WTC11 (cell line): ENCODE measurements around the gene FLRT1.

Source experiments
- CREB1 ChIP-seq: sonication (generic); formaldehyde crosslinking; IDR thresholded peaks from 2 replicates; pipeline ENCODE4 v1.8.0; 2023; ENCODE audit warnings: mild to moderate bottlenecking, missing genetic modification reagents
- CREM ChIP-seq: sonication (generic); formaldehyde crosslinking; IDR thresholded peaks from 2 replicates; pipeline ENCODE4 v1.8.1; 2022; ENCODE audit warnings: mild to moderate bottlenecking, missing genetic modification reagents, moderate library complexity
- NFE2L1 ChIP-seq: sonication (generic); formaldehyde crosslinking; IDR thresholded peaks from 2 replicates; pipeline ENCODE4 v1.8.1; 2023; ENCODE audit warnings: missing genetic modification reagents
- SP1 ChIP-seq: sonication (generic); formaldehyde crosslinking; conservative IDR thresholded peaks from 2 replicates; pipeline ENCODE4 v1.8.1; 2022; ENCODE audit warnings: missing genetic modification reagents
- ZBTB21 ChIP-seq: sonication (generic); formaldehyde crosslinking; IDR thresholded peaks from 2 replicates; pipeline ENCODE4 v1.8.1; 2023; ENCODE audit warnings: mild to moderate bottlenecking, missing genetic modification reagents, borderline replicate concordance
- ZNF263 ChIP-seq: sonication (generic); formaldehyde crosslinking; IDR thresholded peaks from 2 replicates; pipeline ENCODE4 v1.8.1; 2022; ENCODE audit warnings: low read depth, mild to moderate bottlenecking, moderate library complexity, missing genetic modification reagents
- TF ChIP-seq, protein P1 (sequence below): fragments of 200-600 bp; IDR thresholded peaks from 2 replicates; pipeline ENCODE4 v1.8.0; 2022; ENCODE audit warnings: antibody characterized with exemption
- TF ChIP-seq, protein P2 (sequence below): sonication (generic); formaldehyde crosslinking; IDR thresholded peaks from 2 replicates; pipeline ENCODE4 v1.8.0; 2022; ENCODE audit warnings: mild to moderate bottlenecking, missing genetic modification reagents
- TF ChIP-seq, protein P3 (sequence below): sonication (generic); formaldehyde crosslinking; IDR thresholded peaks from 2 replicates; pipeline ENCODE4 v1.8.1; 2023; ENCODE audit warnings: mild to moderate bottlenecking, moderate library complexity, missing genetic modification reagents
- TF ChIP-seq, protein P4 (sequence below): sonication (generic); formaldehyde crosslinking; IDR thresholded peaks from 2 replicates; pipeline ENCODE4 v1.8.0; 2023; ENCODE audit warnings: missing genetic modification reagents
- TF ChIP-seq, protein P5 (sequence below): sonication (generic); formaldehyde crosslinking; conservative IDR thresholded peaks from 2 replicates; pipeline ENCODE4 v1.8.1; 2022; ENCODE audit warnings: mild to moderate bottlenecking, missing genetic modification reagents
- TF ChIP-seq, protein P6 (sequence below): sonication (generic); formaldehyde crosslinking; IDR thresholded peaks from 2 replicates; pipeline ENCODE4 v1.8.1; 2023; ENCODE audit warnings: mild to moderate bottlenecking, missing genetic modification reagents, moderate library complexity
- TF ChIP-seq, protein P7 (sequence below): sonication (generic); formaldehyde crosslinking; IDR thresholded peaks from 2 replicates; pipeline ENCODE4 v1.8.1; 2022; ENCODE audit warnings: missing genetic modification reagents, borderline replicate concordance

DNA sequence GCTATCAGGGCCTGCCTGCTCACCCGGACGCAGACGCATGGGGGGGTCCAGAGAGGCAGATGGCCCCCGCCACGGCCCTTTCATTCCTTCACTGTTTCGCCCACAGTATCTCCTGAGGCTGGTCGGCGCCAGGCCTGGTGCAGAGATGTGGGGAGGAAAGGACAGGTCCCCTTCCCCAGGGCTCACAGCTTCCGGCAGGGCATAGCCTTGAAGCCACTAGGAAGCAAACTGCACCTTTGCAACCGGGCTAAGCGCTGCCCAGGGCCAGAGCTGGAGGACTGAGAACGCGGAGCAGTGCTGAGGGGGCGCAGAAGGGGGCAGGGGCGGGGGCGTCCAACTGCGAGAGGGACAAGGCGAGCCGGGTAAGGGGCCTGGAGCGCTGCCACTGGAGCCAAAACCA lies 20.2 kb upstream of the FLRT1 start:
- TF ChIP-seq, protein P1, sequence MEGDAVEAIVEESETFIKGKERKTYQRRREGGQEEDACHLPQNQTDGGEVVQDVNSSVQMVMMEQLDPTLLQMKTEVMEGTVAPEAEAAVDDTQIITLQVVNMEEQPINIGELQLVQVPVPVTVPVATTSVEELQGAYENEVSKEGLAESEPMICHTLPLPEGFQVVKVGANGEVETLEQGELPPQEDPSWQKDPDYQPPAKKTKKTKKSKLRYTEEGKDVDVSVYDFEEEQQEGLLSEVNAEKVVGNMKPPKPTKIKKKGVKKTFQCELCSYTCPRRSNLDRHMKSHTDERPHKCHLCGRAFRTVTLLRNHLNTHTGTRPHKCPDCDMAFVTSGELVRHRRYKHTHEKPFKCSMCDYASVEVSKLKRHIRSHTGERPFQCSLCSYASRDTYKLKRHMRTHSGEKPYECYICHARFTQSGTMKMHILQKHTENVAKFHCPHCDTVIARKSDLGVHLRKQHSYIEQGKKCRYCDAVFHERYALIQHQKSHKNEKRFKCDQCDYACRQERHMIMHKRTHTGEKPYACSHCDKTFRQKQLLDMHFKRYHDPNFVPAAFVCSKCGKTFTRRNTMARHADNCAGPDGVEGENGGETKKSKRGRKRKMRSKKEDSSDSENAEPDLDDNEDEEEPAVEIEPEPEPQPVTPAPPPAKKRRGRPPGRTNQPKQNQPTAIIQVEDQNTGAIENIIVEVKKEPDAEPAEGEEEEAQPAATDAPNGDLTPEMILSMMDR, result no peak
- TF ChIP-seq, protein P2, sequence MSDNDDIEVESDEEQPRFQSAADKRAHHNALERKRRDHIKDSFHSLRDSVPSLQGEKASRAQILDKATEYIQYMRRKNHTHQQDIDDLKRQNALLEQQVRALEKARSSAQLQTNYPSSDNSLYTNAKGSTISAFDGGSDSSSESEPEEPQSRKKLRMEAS, result no peak
- TF ChIP-seq, protein P3, sequence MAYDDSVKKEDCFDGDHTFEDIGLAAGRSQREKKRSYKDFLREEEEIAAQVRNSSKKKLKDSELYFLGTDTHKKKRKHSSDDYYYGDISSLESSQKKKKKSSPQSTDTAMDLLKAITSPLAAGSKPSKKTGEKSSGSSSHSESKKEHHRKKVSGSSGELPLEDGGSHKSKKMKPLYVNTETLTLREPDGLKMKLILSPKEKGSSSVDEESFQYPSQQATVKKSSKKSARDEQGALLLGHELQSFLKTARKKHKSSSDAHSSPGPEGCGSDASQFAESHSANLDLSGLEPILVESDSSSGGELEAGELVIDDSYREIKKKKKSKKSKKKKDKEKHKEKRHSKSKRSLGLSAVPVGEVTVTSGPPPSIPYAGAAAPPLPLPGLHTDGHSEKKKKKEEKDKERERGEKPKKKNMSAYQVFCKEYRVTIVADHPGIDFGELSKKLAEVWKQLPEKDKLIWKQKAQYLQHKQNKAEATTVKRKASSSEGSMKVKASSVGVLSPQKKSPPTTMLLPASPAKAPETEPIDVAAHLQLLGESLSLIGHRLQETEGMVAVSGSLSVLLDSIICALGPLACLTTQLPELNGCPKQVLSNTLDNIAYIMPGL, result no peak
- TF ChIP-seq NFE2L1 (no peak), ZBTB21 (CRISPR knock-in tag) (no peak), SP1 (no peak), CREB1 (no peak), CREM (CRISPR knock-in tag) (no peak), ZNF263 (CRISPR knock-in tag) (no peak)
- TF ChIP-seq, protein P4, sequence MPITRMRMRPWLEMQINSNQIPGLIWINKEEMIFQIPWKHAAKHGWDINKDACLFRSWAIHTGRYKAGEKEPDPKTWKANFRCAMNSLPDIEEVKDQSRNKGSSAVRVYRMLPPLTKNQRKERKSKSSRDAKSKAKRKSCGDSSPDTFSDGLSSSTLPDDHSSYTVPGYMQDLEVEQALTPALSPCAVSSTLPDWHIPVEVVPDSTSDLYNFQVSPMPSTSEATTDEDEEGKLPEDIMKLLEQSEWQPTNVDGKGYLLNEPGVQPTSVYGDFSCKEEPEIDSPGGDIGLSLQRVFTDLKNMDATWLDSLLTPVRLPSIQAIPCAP (CRISPR knock-in tag), result no peak
- TF ChIP-seq, protein P5, sequence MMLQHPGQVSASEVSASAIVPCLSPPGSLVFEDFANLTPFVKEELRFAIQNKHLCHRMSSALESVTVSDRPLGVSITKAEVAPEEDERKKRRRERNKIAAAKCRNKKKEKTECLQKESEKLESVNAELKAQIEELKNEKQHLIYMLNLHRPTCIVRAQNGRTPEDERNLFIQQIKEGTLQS (CRISPR knock-in tag), result no peak
- TF ChIP-seq, protein P6, sequence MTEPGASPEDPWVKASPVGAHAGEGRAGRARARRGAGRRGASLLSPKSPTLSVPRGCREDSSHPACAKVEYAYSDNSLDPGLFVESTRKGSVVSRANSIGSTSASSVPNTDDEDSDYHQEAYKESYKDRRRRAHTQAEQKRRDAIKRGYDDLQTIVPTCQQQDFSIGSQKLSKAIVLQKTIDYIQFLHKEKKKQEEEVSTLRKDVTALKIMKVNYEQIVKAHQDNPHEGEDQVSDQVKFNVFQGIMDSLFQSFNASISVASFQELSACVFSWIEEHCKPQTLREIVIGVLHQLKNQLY (CRISPR knock-in tag), result no peak
- TF ChIP-seq, protein P7, sequence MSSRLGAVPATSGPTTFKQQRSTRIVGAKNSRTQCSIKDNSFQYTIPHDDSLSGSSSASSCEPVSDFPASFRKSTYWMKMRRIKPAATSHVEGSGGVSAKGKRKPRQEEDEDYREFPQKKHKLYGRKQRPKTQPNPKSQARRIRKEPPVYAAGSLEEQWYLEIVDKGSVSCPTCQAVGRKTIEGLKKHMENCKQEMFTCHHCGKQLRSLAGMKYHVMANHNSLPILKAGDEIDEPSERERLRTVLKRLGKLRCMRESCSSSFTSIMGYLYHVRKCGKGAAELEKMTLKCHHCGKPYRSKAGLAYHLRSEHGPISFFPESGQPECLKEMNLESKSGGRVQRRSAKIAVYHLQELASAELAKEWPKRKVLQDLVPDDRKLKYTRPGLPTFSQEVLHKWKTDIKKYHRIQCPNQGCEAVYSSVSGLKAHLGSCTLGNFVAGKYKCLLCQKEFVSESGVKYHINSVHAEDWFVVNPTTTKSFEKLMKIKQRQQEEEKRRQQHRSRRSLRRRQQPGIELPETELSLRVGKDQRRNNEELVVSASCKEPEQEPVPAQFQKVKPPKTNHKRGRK (CRISPR knock-in tag), result no peak
